K562 (cell line): ENCODE measurements around the gene RCOR3. TPM values are rescaled to one million over a fixed set of nuclear protein-coding genes. Genes with fewer than 3 reads are reported as not detected.
"Not testable (repeated sequence)": the region's sequence is repeated elsewhere in the genome, so short reads cannot be mapped to it uniquely, and the experiment has no call there.

Source experiments
- ATAC-seq: fragments of 200-7000 bp; cut with Tn5 transposase; 3 replicates; pipeline ENCODE4 v1.9.1; 2020; ENCODE audit warnings: moderate library complexity
- BruUV-seq: library from RNA; stranded (reverse); fragments of 400-500 nt; replicated peaks from 2 replicates; lab custom pipeline; 2021; lab: Mats Ljungman, UMichigan
- CTCF ChIA-PET: fragments of 300-600 bp; formaldehyde crosslinking; extraction: SDS; loops from one replicate; lab custom pipeline; 2021; ENCODE audit warnings: low intra/inter-chr PET ratio; lab: Yijun Ruan, JAX
- POLR2A ChIA-PET: fragments of 300-600, 350-650 bp; sonication (Branson Sonifier 250); formaldehyde crosslinking; extraction: SDS; loops from one replicate; lab custom pipeline; 2021; ENCODE audit warnings: antibody characterized with exemption, inconsistent platforms; lab: Yijun Ruan, JAX
- DNase-seq, 4 experiments: peaks; one replicate each; pipeline versions ENCODE4 v3.0.0 to v3.0.0-alpha.2; 2011 to 2018; ENCODE audit warnings: low spot score in 3 of 4, mixed read lengths in 3 of 4; ENCODE audit errors: extremely low read depth in 1 of 4
- FAIRE-seq: peaks from 2 replicates; lab custom pipeline; 2011; peaks lifted over from hg19 to GRCh38; lab: Jason Lieb, UNC
- H2AFZ ChIP-seq: 2 replicates; pipeline ENCODE4 v1.6.0; 2011; ENCODE audit warnings: low read depth, low read length, control low read depth, inconsistent platforms
- H3K27ac ChIP-seq: fragments of 200-600 bp; 3 replicates; pipeline ENCODE4 v1.8.0; 2011; ENCODE audit warnings: low read depth, mild to moderate bottlenecking, control low read depth, inconsistent platforms, low read length, moderate library complexity, mixed read lengths; ENCODE audit errors: extremely low read depth
- H3K27me3 ChIP-seq, 2 experiments: fragments of 300-600 bp in 1 of 2; 2 replicates in 1 of 2; 3 replicates in 1 of 2; pipeline versions ENCODE4 v1.6.0 to v1.8.0; 2011; ENCODE audit warnings: inconsistent platforms in 2 of 2, low read length in 2 of 2, mild to moderate bottlenecking in 1 of 2, mixed read lengths in 1 of 2, moderate library complexity in 1 of 2; ENCODE audit not compliant: control insufficient read depth in 2 of 2, insufficient read depth in 2 of 2
- H3K36me3 ChIP-seq: fragments of 300-600 bp; 3 replicates; pipeline ENCODE4 v1.8.0; 2011; ENCODE audit warnings: mild to moderate bottlenecking, low read length, inconsistent platforms; ENCODE audit not compliant: control insufficient read depth, insufficient read depth
- H3K4me1 ChIP-seq, 2 experiments: fragments of 200-600 bp in 1 of 2; replicated peaks in 1 of 2; 2 replicates in 1 of 2; 3 replicates in 1 of 2; pipeline versions ENCODE4 v1.5.1 to v1.8.0; 2011; ENCODE audit warnings: inconsistent platforms in 2 of 2, low read length in 2 of 2, mild to moderate bottlenecking in 1 of 2, mixed read lengths in 1 of 2, moderate library complexity in 1 of 2; ENCODE audit not compliant: control insufficient read depth in 2 of 2, insufficient read depth in 2 of 2
- H3K4me2 ChIP-seq: 2 replicates; pipeline ENCODE4 v1.6.1; 2011; ENCODE audit warnings: low read length, control low read depth, inconsistent platforms, mixed read lengths; ENCODE audit not compliant: insufficient read depth
- H3K4me3 ChIP-seq: fragments of 200-600 bp; sonication (generic), shearing (Covaris generic); 2 replicates; pipeline ENCODE4 v1.5.1; 2016; ENCODE audit warnings: control low read depth, inconsistent platforms
- H3K79me2 ChIP-seq: fragments of 200-600 bp; 3 replicates; pipeline ENCODE4 v1.8.0; 2011; ENCODE audit warnings: low read length, inconsistent platforms; ENCODE audit not compliant: control insufficient read depth, insufficient read depth
- H3K9ac ChIP-seq, 2 experiments: 2 replicates each; pipeline versions ENCODE4 v1.6.0 to v1.6.1; 2011; ENCODE audit warnings: low read depth in 2 of 2, low read length in 2 of 2, control low read depth in 1 of 2, inconsistent platforms in 1 of 2, mild to moderate bottlenecking in 1 of 2, mixed read lengths in 1 of 2; ENCODE audit not compliant: insufficient read depth in 1 of 2
- H3K9me1 ChIP-seq: one replicate; pipeline ENCODE4 v1.6.0; 2011; ENCODE audit warnings: inconsistent platforms, mild to moderate bottlenecking, low read length, moderate library complexity; ENCODE audit not compliant: control insufficient read depth, insufficient read depth
- H3K9me3 ChIP-seq: replicated peaks from 2 replicates; pipeline ENCODE4 v1.5.1; 2011; ENCODE audit warnings: low read depth, low read length, inconsistent platforms; ENCODE audit not compliant: control insufficient read depth, insufficient read depth
- H4K20me1 ChIP-seq: replicated peaks from 2 replicates; pipeline ENCODE4 v1.6.1; 2011; ENCODE audit warnings: low read length, inconsistent platforms, mixed read lengths; ENCODE audit not compliant: control insufficient read depth, insufficient read depth
- ATF3 ChIP-seq, 2 experiments: fragments of 450-650 bp in 1 of 2; sonication (generic) in 1 of 2; formaldehyde crosslinking in 1 of 2; IDR thresholded peaks in 1 of 2; conservative IDR thresholded peaks in 1 of 2; 2 replicates each; pipeline versions ENCODE4 v1.6.1 to v1.8.1; 2016 to 2023; ENCODE audit warnings: mild to moderate bottlenecking in 2 of 2, moderate library complexity in 2 of 2, inconsistent platforms in 1 of 2, missing genetic modification reagents in 1 of 2
- ATF7 ChIP-seq: fragments of 450-650 bp; IDR thresholded peaks from 2 replicates; pipeline ENCODE4 v1.7.1; 2014; ENCODE audit warnings: mild to moderate bottlenecking, moderate library complexity
- CBX8 ChIP-seq: fragments of 200-600 bp; sonication (generic); IDR thresholded peaks from 2 replicates; pipeline ENCODE4 v1.6.1; 2012; ENCODE audit warnings: borderline replicate concordance, mixed run types, low read depth, mild to moderate bottlenecking, moderate library complexity, mixed read lengths, low read length, control low read depth, inconsistent platforms; ENCODE audit not compliant: poor library complexity, severe bottlenecking; ENCODE audit errors: extremely low read depth
- CEBPG ChIP-seq, 3 experiments: fragments of 200-800 bp in 1 of 3; sonication (Bioruptor generic) in 1 of 3; sonication (generic) in 1 of 3; formaldehyde crosslinking in 1 of 3; IDR thresholded peaks in 2 of 3; conservative IDR thresholded peaks in 1 of 3; 2 replicates each; pipeline versions ENCODE4 v1.6.1 to v1.8.0; 2016 to 2022; ENCODE audit warnings: missing compliant biosample characterization in 2 of 3, missing genetic modification characterization in 2 of 3, mild to moderate bottlenecking in 1 of 3, missing genetic modification reagents in 1 of 3
- EP300 ChIP-seq: IDR thresholded peaks from 2 replicates; pipeline ENCODE4 v1.6.1; 2012; ENCODE audit warnings: low read length, improper control_type of control experiment
- MBD1 ChIP-seq: fragments of 250-450 bp; sonication (Bioruptor Pico); IDR thresholded peaks from 2 replicates; pipeline ENCODE4 v1.8.0; 2022; ENCODE audit warnings: inconsistent platforms
- PCBP2 ChIP-seq: fragments of 200-400 bp; formaldehyde crosslinking; IDR thresholded peaks from 2 replicates; pipeline ENCODE4 v1.6.1; 2018; ENCODE audit warnings: low read length, low read depth, mild to moderate bottlenecking, moderate library complexity; ENCODE audit not compliant: poor library complexity, severe bottlenecking
- TRIM24 ChIP-seq, 2 experiments: fragments of 450-650 bp; IDR thresholded peaks; 2 replicates each; pipeline ENCODE4 v1.6.1; 2016
- WGBS: fragments of 100-300 bp; shearing (Covaris generic); methylation state at CpG from one replicate; pipeline ENCODE4 v1.1.6; 2016; ENCODE audit warnings: low coverage, mixed read lengths; ENCODE audit not compliant: insufficient coverage; ENCODE audit errors: missing lambda C conversion rate; 5-methylcytosine and 5-hydroxymethylcytosine counted together
- in situ Hi-C: fragments of 300-500 bp; cut with MboI; formaldehyde crosslinking; loops from 4 replicates; pipeline ENCODE4 v1.15.0; 2018; ENCODE audit warnings: inconsistent platforms, mixed read lengths
- intact Hi-C: fragments of 100-400 bp; cut with micrococcal nuclease; formaldehyde crosslinking; loops from 2 replicates; pipeline ENCODE4 v1.14.2; 2022
- polyA plus RNA-seq, 8 experiments: library from polyadenylated mRNA; depleted of rRNA in 4 of 8; stranded (reverse) in 5 of 8; unstranded in 3 of 8; fragments of >200 nt; fragmentation: Nextera tagmentation in 2 of 8; fragmentation: Illumina TruSeq in 1 of 8; extraction: Ambion mirVana in 2 of 8; extraction: Trizol in 1 of 8; gene quantifications; 2 replicates each; pipeline versions ENCODE4 v1.2.1 to v1.2.3, GENCODE V29; 2011 to 2014; ENCODE audit warnings: inconsistent platforms in 1 of 8, missing spikeins in 1 of 8
- total RNA-seq, 7 experiments: library from RNA; depleted of rRNA in 6 of 7; stranded (reverse); fragments of >200 nt in 6 of 7; fragmentation: Illumina TruSeq in 2 of 7; extraction: Trizol in 2 of 7; gene quantifications; 2 replicates each; pipeline versions ENCODE4 v1.2.1 to v1.2.3, GENCODE V29; 2011 to 2021; ENCODE audit warnings: low replicate concordance in 1 of 7

The RCOR3 gene
- total and polyA plus RNA-seq, 9 of the 15 experiments (the other 6 are each of a cell fraction or from before 2014, with no cell fraction given), result 9.7 to 42.7 (median 29.5) TPM

GRCh38 chr1:211237579-211237978 lies 21.6 kb upstream of the RCOR3 start:
- H3K4me3 ChIP-seq, result no peak overlapping the region
- ChIA-PET POLR2A (no interaction called here), CTCF (no interaction called here)
- no peaks in the 10 kb centered on the region for H3K36me3 ChIP-seq
- no peaks in the 10 kb centered on the region for H3K9me1 ChIP-seq
- no peaks in the 10 kb centered on the region for H3K27me3 ChIP-seq
- DNase-seq (no peak), FAIRE-seq (no peak), ATAC-seq (peak; percentile 65)
- intact Hi-C loops (no loop called here), in situ Hi-C loops (no loop called here)
- no peaks in the 10 kb centered on the region for H4K20me1 ChIP-seq
- H3K4me1 ChIP-seq, result no peaks in the 10 kb centered on the region
- 62% methylated on average over 9 of the region's 9 CpGs for whole genome bisulfite sequencing
- H3K79me2 ChIP-seq, result no peaks in the 10 kb centered on the region
- no peak overlapping the region for H3K9ac ChIP-seq
- no peaks in the 10 kb centered on the region for H3K9me3 ChIP-seq
- H3K4me2 ChIP-seq, result no peak overlapping the region
- no peak overlapping the region for H3K27ac ChIP-seq
- TF ChIP-seq CBX8, result no peak
- peak; percentile 26; the same call in 1 of the 2 replicates for TF ChIP-seq ATF7
- no peak for TF ChIP-seq PCBP2
- peak; percentile 87 to 93; a peak in 2 of 4 replicates for TF ChIP-seq TRIM24 (IDR thresholded peaks at IDR 0.05)
- peak; percentile 72 for TF ChIP-seq CEBPG (CRISPR knock-in tag; IDR thresholded peaks at IDR 0.05)
- peak in 1 of 2 experiments; percentile 83; a peak in 2 of 4 replicates for TF ChIP-seq CEBPG (tag; conservative IDR thresholded peaks at IDR 0.05 in 1 of 2, IDR thresholded peaks at IDR 0.05 in 1 of 2)
- 0 out of 2 replicates have a peak, but pooled peaks have one; percentile 70 for TF ChIP-seq MBD1 (CRISPR knock-in tag)
- peak; percentile 19; the same call in 1 of the 2 replicates for TF ChIP-seq EP300
- peak; percentile 66; the same call in 1 of the 2 replicates for TF ChIP-seq ATF3 (IDR thresholded peaks at IDR 0.05)
- TF ChIP-seq ATF3 (CRISPR knock-in tag; conservative IDR thresholded peaks at IDR 0.05), result no peak
- H2AFZ ChIP-seq, result peak overlapping the region; percentile 53; the same call in 1 of the 2 replicates
- no TSS peak for BruUV-seq

GRCh38 chr1:211240567-211240966 lies 18.6 kb upstream of the RCOR3 start:
- BruUV-seq, H3K4me1 ChIP-seq, ATAC-seq, intact Hi-C loops, H2AFZ ChIP-seq, FAIRE-seq, DNase-seq, H3K27me3 ChIP-seq, H3K9me3 ChIP-seq, H3K9ac ChIP-seq, CTCF ChIA-PET, H3K36me3 ChIP-seq, H3K79me2 ChIP-seq, H3K27ac ChIP-seq, in situ Hi-C loops, H3K4me2 ChIP-seq, H3K9me1 ChIP-seq, H4K20me1 ChIP-seq, H3K4me3 ChIP-seq: not testable (repeated sequence)
- WGBS, result 49% methylated on average over 8 of the region's 8 CpGs
- POLR2A ChIA-PET, result interaction anchor here (0.8 kb wide), 1 partner anchor 12 kb away, joined by 3 read pairs; no protein-coding TSS in a partner anchor
